GM21529 (cell line): ENCODE measurements around the gene GBE1.

ENCODE experiments used
- ATAC-seq: cut with Tn5 transposase; IDR thresholded peaks from one replicate; pipeline ENCODE4 v1.9.1; 2021; ENCODE audit not compliant: unreplicated experiment

The GBE1 gene

DNA sequence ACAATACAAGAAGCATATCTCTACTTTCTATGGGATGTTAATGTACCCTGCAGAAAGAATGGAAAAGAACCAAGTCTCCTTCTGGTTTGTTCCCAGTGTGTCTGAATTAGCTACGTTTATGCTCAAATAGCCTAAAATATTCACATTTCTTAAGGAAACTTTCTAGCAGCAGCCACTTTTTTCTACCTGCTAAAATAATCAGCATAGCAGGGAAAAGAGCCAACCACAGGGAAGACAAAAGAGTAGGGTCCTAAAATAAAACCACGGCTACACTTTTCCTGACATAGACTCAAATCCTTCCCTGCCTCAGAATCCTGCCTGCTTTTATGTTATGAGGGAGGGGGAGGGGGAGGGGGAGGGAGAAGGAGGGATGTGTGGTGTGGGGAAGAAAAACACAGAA is 136.7 kb downstream of the GBE1 start:
- no peak for ATAC-seq

- ATAC-seq = no peak
Observed at GRCh38 chr3:81622395-81622794, 139.1 kb downstream of the GBE1 start.

DNA sequence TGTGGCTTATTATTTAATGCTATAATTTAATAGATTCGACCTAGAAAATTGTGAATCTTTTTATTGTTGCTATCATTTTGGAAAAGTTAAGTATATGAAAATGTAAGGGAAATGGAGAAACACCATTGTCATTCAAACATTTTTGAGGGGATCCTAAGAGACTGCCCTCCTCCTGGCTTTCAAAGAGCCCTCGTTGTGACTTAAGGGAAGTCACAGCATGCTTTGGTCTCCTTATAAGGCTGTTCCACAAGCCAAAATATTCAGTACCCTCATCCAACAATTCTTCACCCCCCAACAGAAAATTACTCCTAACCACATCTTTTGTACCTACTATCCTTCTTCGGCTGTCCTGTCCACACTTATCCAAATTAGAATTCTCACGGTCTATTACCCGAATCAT is 140.2 kb downstream of the GBE1 start:
- no peak for ATAC-seq

- ATAC-seq = no peak
Observed at GRCh38 chr3:81620849-81621248, 140.6 kb downstream of the GBE1 start.

DNA sequence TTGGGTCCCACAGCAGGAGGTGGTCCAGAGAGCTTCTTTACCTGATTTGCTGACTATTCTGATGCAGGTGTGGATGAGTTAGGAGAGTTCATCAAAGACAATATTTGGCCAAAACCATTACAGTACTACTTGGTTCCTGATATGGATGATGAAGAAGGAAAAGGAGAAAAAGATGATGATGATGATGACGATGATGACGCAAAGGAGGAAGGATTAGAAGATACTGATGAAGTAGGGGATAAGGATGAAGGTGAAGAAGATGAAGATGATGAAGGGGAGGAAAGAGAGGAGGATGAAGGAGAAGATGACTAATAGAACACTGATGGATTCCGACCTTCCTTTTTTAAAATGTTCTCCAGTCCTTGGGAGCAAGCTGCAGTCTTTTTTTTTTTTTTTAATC is 148.7 kb downstream of the GBE1 start:
- ATAC-seq = no peak

GRCh38 chr3:81602781-81603180 is 158.7 kb downstream of the GBE1 start:
- no peak for ATAC-seq

- peak; percentile 42 for ATAC-seq
Observed at GRCh38 chr3:81601707-81602305, 159.6 kb downstream of the GBE1 start.

- ATAC-seq = no peak
Observed at GRCh38 chr3:81592101-81592500, 169.3 kb downstream of the GBE1 start.

DNA sequence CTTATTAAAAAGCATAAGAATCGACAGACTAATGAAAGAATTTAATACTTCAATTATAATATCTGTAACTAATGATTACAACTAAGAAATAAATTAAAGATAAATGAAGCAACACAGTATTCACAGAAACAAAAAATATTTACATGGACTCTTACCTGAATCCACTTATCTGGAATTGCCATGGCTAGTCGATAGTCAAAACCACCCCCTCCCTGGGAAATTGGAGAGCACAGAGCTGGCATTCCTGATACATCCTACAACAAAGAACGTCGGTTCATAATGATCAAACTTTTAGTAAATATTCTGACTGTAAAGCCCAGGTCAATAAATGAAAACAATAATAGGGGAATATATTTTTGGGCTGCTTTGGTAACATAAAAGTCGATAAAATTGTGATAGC is 175.5 kb downstream of the GBE1 start:
- no peak for ATAC-seq

- ATAC-seq = no peak
Observed at GRCh38 chr3:81585056-81585455, 176.4 kb downstream of the GBE1 start.

GRCh38 chr3:81581966-81582599 is 179.4 kb downstream of the GBE1 start:
- peak; percentile 85 for ATAC-seq

- no peak for ATAC-seq
Observed at GRCh38 chr3:81580355-81580754, 181.1 kb downstream of the GBE1 start.

DNA sequence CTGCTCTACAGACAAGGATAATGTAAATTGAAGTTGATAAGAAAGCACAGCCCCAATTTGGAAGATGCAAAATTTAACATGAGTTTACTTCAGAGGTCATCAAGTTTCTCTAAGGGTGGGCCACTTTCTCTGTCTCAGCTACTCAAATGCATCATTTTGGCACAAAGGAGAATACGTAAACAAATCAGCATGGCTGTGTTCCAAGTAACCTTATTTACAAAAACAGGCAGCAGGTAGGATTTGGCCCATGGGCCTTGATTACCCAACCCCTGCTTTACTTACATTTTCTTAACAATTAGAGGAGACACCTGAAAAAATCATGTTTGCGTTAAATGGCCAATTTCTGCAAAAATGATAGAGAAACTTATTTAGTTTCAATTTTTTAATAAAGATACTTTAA is 181.7 kb downstream of the GBE1 start:
- no peak for ATAC-seq

- ATAC-seq = no peak
Observed at GRCh38 chr3:81572201-81572756, 189.2 kb downstream of the GBE1 start.

GRCh38 chr3:81568378-81568777 is 193.1 kb downstream of the GBE1 start:
- ATAC-seq = no peak

DNA sequence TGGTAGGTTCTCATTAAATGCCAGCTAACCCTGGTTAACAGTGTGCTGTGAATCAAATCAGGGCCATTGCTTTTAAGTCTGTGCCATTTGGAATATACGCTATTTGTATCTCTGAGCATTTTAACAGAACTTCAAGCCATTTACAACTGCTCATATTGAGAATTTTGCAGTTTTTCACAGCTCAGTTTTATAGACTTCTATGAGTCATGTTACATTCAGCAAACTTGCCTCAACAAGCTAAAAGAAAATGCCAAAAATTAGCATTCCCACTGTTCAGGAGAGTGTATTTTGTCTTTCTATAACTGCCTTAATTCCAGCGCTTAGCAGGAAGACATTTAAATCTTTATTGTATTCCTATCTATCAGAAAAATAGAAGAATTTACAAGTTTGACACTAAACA is 196.4 kb downstream of the GBE1 start:
- no peak for ATAC-seq

GRCh38 chr3:81558106-81558505 is 203.3 kb downstream of the GBE1 start:
- ATAC-seq = no peak

GRCh38 chr3:81554801-81555200 is 206.6 kb downstream of the GBE1 start:
- ATAC-seq = no peak

- no peak for ATAC-seq
Observed at GRCh38 chr3:81554388-81554787, 207.1 kb downstream of the GBE1 start.

DNA sequence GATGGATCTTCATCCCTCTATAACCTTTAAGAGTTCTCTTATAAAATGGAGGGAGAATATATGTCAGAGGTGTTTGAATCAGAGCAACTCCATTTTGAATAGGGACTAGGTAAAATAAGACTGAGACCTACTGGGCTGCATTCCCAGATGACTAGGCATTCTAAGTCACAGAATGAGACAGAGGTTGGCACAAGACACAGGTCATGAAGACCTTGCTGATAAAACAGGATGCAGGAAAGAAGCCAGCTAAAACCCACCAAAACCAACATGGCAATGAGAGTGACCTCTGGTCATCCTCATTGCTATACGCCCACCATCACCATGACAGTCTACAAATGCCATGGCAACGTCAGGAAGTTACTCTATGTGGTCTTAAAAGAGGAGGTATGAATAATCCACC is 211.0 kb downstream of the GBE1 start:
- ATAC-seq = no peak

DNA sequence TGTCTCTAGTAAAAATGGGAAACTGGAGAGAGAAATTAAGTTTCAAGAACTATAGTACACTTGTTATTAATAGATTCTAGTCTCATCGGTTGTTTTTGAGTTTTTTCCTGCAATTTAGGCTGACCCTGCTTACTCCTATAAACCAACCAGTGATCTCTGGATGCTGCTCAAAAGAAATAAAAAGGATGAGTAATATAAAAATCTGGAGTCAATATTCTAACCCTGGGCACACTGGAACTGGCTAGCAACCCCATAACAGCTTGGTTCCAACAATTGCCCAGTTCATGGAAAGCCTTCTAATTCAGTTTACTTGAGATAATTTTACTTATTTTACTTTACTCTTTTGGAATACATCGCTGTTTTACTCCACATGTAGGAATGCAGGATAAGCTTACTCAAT is 211.6 kb downstream of the GBE1 start:
- no peak for ATAC-seq

DNA sequence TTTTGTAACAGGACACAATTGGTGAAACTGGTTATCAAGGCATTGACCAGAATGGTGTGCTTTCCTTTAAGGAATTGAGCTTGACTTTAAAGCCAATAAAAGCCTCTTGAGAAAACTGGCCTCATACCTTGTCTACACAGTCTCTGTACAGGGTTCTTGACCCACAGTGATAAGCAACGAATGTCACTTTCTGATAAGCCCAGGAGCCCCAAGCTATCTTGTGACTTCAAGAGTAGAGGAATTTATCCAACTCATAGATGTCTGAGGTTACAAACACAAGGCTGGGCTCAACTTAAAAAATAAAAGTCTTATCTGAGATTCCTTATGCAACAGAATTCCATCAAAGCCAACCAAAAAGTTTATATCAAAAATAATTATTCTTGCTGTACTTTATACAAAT is 212.1 kb downstream of the GBE1 start:
- ATAC-seq = no peak

- no peak for ATAC-seq
Observed at GRCh38 chr3:81545572-81545971, 215.9 kb downstream of the GBE1 start.
